HCT116 (cell line): ENCODE results near the gene FOXRED1. TPM values are rescaled to one million over a fixed set of nuclear protein-coding genes. Genes with fewer than 3 reads are reported as not detected.

ENCODE experiments used
- ATAC-seq: fragments of 200-7000 bp; cut with Tn5 transposase; 2 replicates; pipeline ENCODE4 v1.9.1; 2020; ENCODE audit warnings: mild to moderate bottlenecking, moderate library complexity
- BruUV-seq: library from RNA; stranded (reverse); fragments of 400-500 nt; replicated peaks from 2 replicates; lab custom pipeline; 2021; lab: Mats Ljungman, UMichigan
- CTCF ChIA-PET: fragments of 300-600 bp; sonication (Branson Sonifier 250); formaldehyde crosslinking; loops from one replicate; lab custom pipeline; 2021; ENCODE audit warnings: antibody characterized with exemption; lab: Charles Lee
- POLR2A ChIA-PET: fragments of 300-600, 350-600 bp; sonication (Branson Sonifier 250); formaldehyde crosslinking; loops from one replicate; lab custom pipeline; 2021; ENCODE audit warnings: antibody characterized with exemption; lab: Charles Lee
- RAD21 ChIA-PET, 2 experiments: fragments of 300-600 bp; sonication (Branson Sonifier 250); formaldehyde crosslinking; loops; one replicate each; lab custom pipeline; 2023; ENCODE audit warnings: low total read pairs in 2 of 2; ENCODE audit not compliant: uncharacterized antibody in 2 of 2, unreplicated experiment in 2 of 2, low non-redundant PET in 1 of 2; lab: Charles Lee
- DNase-seq: peaks from one replicate; pipeline ENCODE4 v3.0.0-alpha.2; 2010; ENCODE audit warnings: low read depth, low spot score
- H2AFZ ChIP-seq: fragments of 200-600 bp; shearing (Covaris generic), sonication (generic); 2 replicates; pipeline ENCODE4 v1.6.1; 2017; ENCODE audit warnings: low read depth, mixed run types, mixed read lengths, antibody characterized with exemption, low read length; ENCODE audit not compliant: poor library complexity, severe bottlenecking
- H3K27ac ChIP-seq: 2 replicates; pipeline ENCODE4 v1.5.1; 2012; ENCODE audit warnings: low read depth, low read length
- H3K27me3 ChIP-seq: fragments of 200-600 bp; sonication (generic); 2 replicates; pipeline ENCODE4 v1.6.1; 2016; ENCODE audit warnings: mixed run types, low read length, mixed read lengths; ENCODE audit not compliant: insufficient read depth
- H3K36me3 ChIP-seq, 2 experiments: fragments of 200-500 bp in 1 of 2; fragments of 200-600 bp in 1 of 2; sonication (Bioruptor generic) in 1 of 2; sonication (generic) in 1 of 2; 2 replicates each; pipeline versions ENCODE4 v1.5.1 to v1.6.1; 2014 to 2016; ENCODE audit warnings: low read length in 2 of 2, inconsistent platforms in 1 of 2, mixed read lengths in 1 of 2, mixed run types in 1 of 2; ENCODE audit not compliant: insufficient read depth in 2 of 2, control insufficient read depth in 1 of 2
- H3K4me1 ChIP-seq, 2 experiments: fragments of 200-600 bp in 1 of 2; sonication (generic) in 1 of 2; 2 replicates each; pipeline versions ENCODE4 v1.5.1 to v1.6.1; 2012 to 2017; ENCODE audit warnings: low read length in 2 of 2, inconsistent platforms in 1 of 2, mild to moderate bottlenecking in 1 of 2, mixed read lengths in 1 of 2, mixed run types in 1 of 2, moderate library complexity in 1 of 2; ENCODE audit not compliant: insufficient read depth in 2 of 2, control insufficient read depth in 1 of 2
- H3K4me2 ChIP-seq: fragments of 200-600 bp; sonication (generic); 2 replicates; pipeline ENCODE4 v1.6.1; 2017; ENCODE audit warnings: mixed run types, low read length, mixed read lengths
- H3K4me3 ChIP-seq, 2 experiments: fragments of 200-600 bp in 1 of 2; sonication (generic) in 1 of 2; replicated peaks in 1 of 2; 2 replicates each; pipeline ENCODE4 v1.5.1; 2011 to 2016; ENCODE audit warnings: low read length in 2 of 2, control low read depth in 1 of 2, low read depth in 1 of 2, mild to moderate bottlenecking in 1 of 2, mixed read lengths in 1 of 2, mixed run types in 1 of 2
- H3K79me2 ChIP-seq: fragments of 200-600 bp; sonication (generic); 2 replicates; pipeline ENCODE4 v1.6.1; 2017; ENCODE audit warnings: mild to moderate bottlenecking, mixed run types, low read length, moderate library complexity, mixed read lengths; ENCODE audit not compliant: insufficient read depth
- H3K9ac ChIP-seq: fragments of 200-600 bp; sonication (generic); 2 replicates; pipeline ENCODE4 v1.6.1; 2016; ENCODE audit warnings: low read length, mixed read lengths
- H3K9me2 ChIP-seq: fragments of 200-600 bp; sonication (generic), shearing (Covaris generic); 2 replicates; pipeline ENCODE4 v1.6.1; 2017; ENCODE audit warnings: mixed run types, mild to moderate bottlenecking, moderate library complexity; ENCODE audit not compliant: insufficient read depth
- H3K9me3 ChIP-seq, 2 experiments: fragments of 200-500 bp in 1 of 2; fragments of 200-600 bp in 1 of 2; sonication (Bioruptor generic) in 1 of 2; sonication (generic) in 1 of 2; 2 replicates each; pipeline ENCODE4 v1.6.1; 2014 to 2017; ENCODE audit warnings: low read length in 2 of 2, mixed read lengths in 2 of 2, inconsistent platforms in 1 of 2, low read depth in 1 of 2, mild to moderate bottlenecking in 1 of 2, mixed run types in 1 of 2, moderate library complexity in 1 of 2; ENCODE audit not compliant: control insufficient read depth in 1 of 2, insufficient read depth in 1 of 2
- H4K20me1 ChIP-seq: fragments of 200-600 bp; sonication (generic), shearing (Covaris generic); 2 replicates; pipeline ENCODE4 v1.6.1; 2017; ENCODE audit warnings: mixed run types, mild to moderate bottlenecking, moderate library complexity; ENCODE audit not compliant: insufficient read depth
- CEBPB ChIP-seq: IDR thresholded peaks from 2 replicates; pipeline ENCODE4 v1.6.1; 2012; ENCODE audit warnings: low read depth
- ELF1 ChIP-seq: IDR thresholded peaks from 2 replicates; pipeline ENCODE4 v1.6.1; 2012; ENCODE audit warnings: low read depth, borderline replicate concordance
- EZH2phosphoT487 ChIP-seq: fragments of 200-600 bp; IDR thresholded peaks from 2 replicates; pipeline ENCODE4 v1.6.1; 2018; ENCODE audit warnings: antibody characterized with exemption, borderline replicate concordance
- JUND ChIP-seq: IDR thresholded peaks from 2 replicates; pipeline ENCODE4 v1.6.1; 2012
- SIN3A ChIP-seq: IDR thresholded peaks from 2 replicates; pipeline ENCODE4 v1.6.1; 2012; ENCODE audit warnings: low read depth
- SRF ChIP-seq: IDR thresholded peaks from 2 replicates; pipeline ENCODE4 v1.6.1; 2012; ENCODE audit warnings: low read depth
- intact Hi-C: fragments of 100-400 bp; cut with micrococcal nuclease; formaldehyde crosslinking; loops from 2 replicates; pipeline ENCODE4 v1.10.0; 2022
- total RNA-seq: library from RNA; stranded (reverse); gene quantifications from one replicate; pipeline ENCODE4 v1.2.1, GENCODE V29; 2021; ENCODE audit not compliant: unreplicated experiment
- TF ChIP-seq, protein P1 (sequence below): IDR thresholded peaks from 2 replicates; pipeline ENCODE4 v1.6.1; 2012

The FOXRED1 gene
- total RNA-seq, 1 experiment from 2014 or later, result 41.3 TPM

DNA sequence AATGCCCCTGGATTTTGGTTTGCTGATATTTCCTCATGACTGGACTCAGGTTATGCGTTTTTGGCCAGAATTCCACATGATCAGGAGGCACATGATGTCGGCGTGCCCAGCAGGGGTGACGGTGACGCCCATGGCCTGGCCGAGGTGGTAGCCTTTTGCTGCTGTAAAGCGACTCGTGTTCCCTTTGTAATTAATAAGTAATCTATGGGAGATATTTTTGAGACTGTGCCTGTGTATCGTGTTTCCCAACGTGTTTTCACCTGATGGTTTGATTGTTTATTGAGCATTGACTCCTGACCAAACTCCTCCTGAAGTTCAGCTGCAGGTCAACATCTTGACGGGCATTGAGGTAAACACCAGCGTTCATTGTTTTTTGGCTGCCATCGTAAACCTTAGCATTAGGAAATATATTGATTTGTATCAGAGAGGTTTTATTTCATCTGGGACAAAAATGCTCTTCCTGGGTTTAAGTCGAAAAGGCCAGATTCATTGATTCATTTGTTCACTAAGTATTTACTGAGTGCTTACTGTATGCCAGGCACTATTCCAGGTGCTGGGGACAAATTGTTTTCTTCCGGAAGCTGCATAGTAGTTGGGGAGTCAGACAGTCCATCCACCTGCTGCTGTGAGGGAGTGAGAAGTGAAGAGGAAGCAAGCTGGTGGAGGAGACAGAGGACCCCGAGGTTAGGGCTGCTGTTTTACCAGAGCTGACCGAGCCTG lies 58.5 kb downstream of the FOXRED1 start:
- no peak overlapping the region for H3K4me2 ChIP-seq
- ChIA-PET CTCF (no interaction called here), RAD21 (no interaction called here), POLR2A (no interaction called here)
- H3K9me3 ChIP-seq, result no peaks in the 10 kb centered on the region
- no TSS peak for BruUV-seq
- intact Hi-C loops, result no loop called here
- no peaks in the 10 kb centered on the region for H3K9me2 ChIP-seq
- H3K27me3 ChIP-seq, result no peaks in the 10 kb centered on the region
- no peaks in the 10 kb centered on the region for H3K79me2 ChIP-seq
- H3K36me3 ChIP-seq, result no peaks in the 10 kb centered on the region
- H3K27ac ChIP-seq, result no peak overlapping the region
- H4K20me1 ChIP-seq, result no peaks in the 10 kb centered on the region
- no peak overlapping the region for H3K9ac ChIP-seq
- no peak overlapping the region for H2AFZ ChIP-seq
- peaks cover 0 to 8% of the 10 kb centered on the region in 2 experiments; a peak in 2 of 4 replicates for H3K4me1 ChIP-seq
- no peak overlapping the region for H3K4me3 ChIP-seq
- DNase-seq (no peak), ATAC-seq (no peak)
- TF ChIP-seq EZH2phosphoT487, result no peak
- no peak for TF ChIP-seq CEBPB
- TF ChIP-seq SRF, result no peak
- TF ChIP-seq, protein P1, sequence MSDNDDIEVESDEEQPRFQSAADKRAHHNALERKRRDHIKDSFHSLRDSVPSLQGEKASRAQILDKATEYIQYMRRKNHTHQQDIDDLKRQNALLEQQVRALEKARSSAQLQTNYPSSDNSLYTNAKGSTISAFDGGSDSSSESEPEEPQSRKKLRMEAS, result no peak
- TF ChIP-seq SIN3A, result no peak
- no peak for TF ChIP-seq JUND
- no peak for TF ChIP-seq ELF1
- TF ChIP-seq, all 23 proteins: peak for 0

Other genes starting within 250 kb of the FOXRED1 start
- gene CDON, start 206.3 kb upstream of the FOXRED1 start, total RNA-seq, result 16.9 TPM
- gene RPUSD4, start 57.5 kb upstream of the FOXRED1 start, total RNA-seq, result 40.1 TPM
- 12.8 TPM for gene FAM118B, start 57.4 kb upstream of the FOXRED1 start, total RNA-seq
- 74.5 TPM for gene SRPRA, start 259 bp upstream of the FOXRED1 start, total RNA-seq
- gene TIRAP, start 13.9 kb downstream of the FOXRED1 start, total RNA-seq, result 10.8 TPM
- 25.6 TPM for gene DCPS, start 34.9 kb downstream of the FOXRED1 start, total RNA-seq
- gene ST3GAL4, start 86.5 kb downstream of the FOXRED1 start, total RNA-seq, result 13.1 TPM